DND-41 (cell line): Measurements from ENCODE around the gene IFT122.

ENCODE experiments used
- ATAC-seq: fragments of 200-7000 bp; cut with Tn5 transposase; 3 replicates; pipeline ENCODE4 v1.9.1; 2021; ENCODE audit warnings: low read depth; ENCODE audit not compliant: insufficient read depth
- DNase-seq: peaks from one replicate; pipeline ENCODE4 v3.0.0-alpha.2; 2020
- H2AFZ ChIP-seq: 2 replicates; pipeline ENCODE4 v1.6.0; 2012; ENCODE audit warnings: low read depth, low read length
- H3K27ac ChIP-seq: 2 replicates; pipeline ENCODE4 v1.5.1; 2012; ENCODE audit warnings: low read length, inconsistent platforms
- H3K27me3 ChIP-seq: fragments of 200-600 bp; sonication (generic); 2 replicates; pipeline ENCODE4 v1.6.0; 2012; ENCODE audit warnings: low read length, mild to moderate bottlenecking, inconsistent platforms; ENCODE audit not compliant: insufficient read depth, poor library complexity
- H3K36me3 ChIP-seq: 2 replicates; pipeline ENCODE4 v1.5.1; 2012; ENCODE audit warnings: low read length, inconsistent platforms; ENCODE audit not compliant: insufficient read depth
- H3K4me1 ChIP-seq: 2 replicates; pipeline ENCODE4 v1.5.1; 2012; ENCODE audit warnings: mild to moderate bottlenecking, low read length; ENCODE audit not compliant: insufficient read depth
- H3K4me2 ChIP-seq: 2 replicates; pipeline ENCODE4 v1.6.0; 2012; ENCODE audit warnings: mild to moderate bottlenecking, moderate library complexity, low read length, inconsistent platforms; ENCODE audit not compliant: insufficient read depth
- H3K4me3 ChIP-seq, 2 experiments: fragments of 200-600 bp in 1 of 2; shearing (Covaris generic) in 1 of 2; 2 replicates each; pipeline ENCODE4 v1.5.1; 2012 to 2016; ENCODE audit warnings: inconsistent platforms in 2 of 2, low read length in 2 of 2, mild to moderate bottlenecking in 2 of 2, low read depth in 1 of 2, moderate library complexity in 1 of 2
- H3K79me2 ChIP-seq: 2 replicates; pipeline ENCODE4 v1.6.0; 2012; ENCODE audit warnings: low read length, inconsistent platforms; ENCODE audit not compliant: insufficient read depth
- H3K9ac ChIP-seq: 2 replicates; pipeline ENCODE4 v1.6.0; 2012; ENCODE audit warnings: low read depth, mild to moderate bottlenecking, inconsistent platforms, low read length, moderate library complexity
- H3K9me3 ChIP-seq: 2 replicates; pipeline ENCODE4 v1.5.1; 2012; ENCODE audit warnings: low read length, moderate library complexity, mild to moderate bottlenecking, inconsistent platforms; ENCODE audit not compliant: insufficient read depth, severe bottlenecking
- H4K20me1 ChIP-seq: 2 replicates; pipeline ENCODE4 v1.6.0; 2012; ENCODE audit warnings: low read length; ENCODE audit not compliant: insufficient read depth
- EZH2 ChIP-seq: IDR thresholded peaks from 3 replicates; pipeline ENCODE4 v1.6.1; 2012; ENCODE audit warnings: borderline replicate concordance, low read depth, mild to moderate bottlenecking, moderate library complexity, low read length, inconsistent platforms; ENCODE audit not compliant: severe bottlenecking
- TF ChIP-seq, protein P1 (sequence below): IDR thresholded peaks from 2 replicates; pipeline ENCODE4 v1.5.1; 2012; ENCODE audit warnings: borderline replicate concordance, low read length, moderate library complexity, mild to moderate bottlenecking; ENCODE audit not compliant: poor library complexity, severe bottlenecking; ENCODE audit errors: extremely low read depth

The IFT122 gene

DNA sequence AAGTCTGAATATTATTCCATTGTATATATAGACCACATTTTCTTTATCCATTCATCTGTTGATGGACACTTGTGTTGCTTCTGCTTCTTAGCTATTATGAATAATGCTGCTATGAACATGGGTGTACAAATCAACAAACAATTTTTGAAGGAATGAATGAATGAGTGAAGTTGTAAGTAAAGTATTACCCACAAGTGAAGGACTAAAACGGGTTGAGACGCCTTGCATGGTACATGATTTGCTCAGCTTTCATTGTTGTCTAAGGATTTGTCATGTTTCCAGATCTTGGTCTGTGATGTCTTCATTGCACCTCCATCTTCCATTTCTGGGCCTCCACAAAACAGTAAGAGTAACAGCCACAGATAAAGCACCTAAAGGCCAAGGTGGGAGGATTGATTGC is 20.5 kb downstream of the IFT122 start:
- Histone ChIP-seq H3K27ac (no peak overlapping the region), H3K79me2 (no peaks in the 10 kb centered on the region), H3K4me3 (no peak overlapping the region), H3K36me3 (peaks cover 36% of the 10 kb centered on the region; the same call in 1 of the 2 replicates), H3K9me3 (no peaks in the 10 kb centered on the region), H2AFZ (no peak overlapping the region), H4K20me1 (no peaks in the 10 kb centered on the region), H3K4me1 (no peaks in the 10 kb centered on the region), H3K27me3 (no peaks in the 10 kb centered on the region), H3K4me2 (no peak overlapping the region), H3K9ac (no peak overlapping the region)
- no peak for TF ChIP-seq EZH2
- TF ChIP-seq, protein P1, sequence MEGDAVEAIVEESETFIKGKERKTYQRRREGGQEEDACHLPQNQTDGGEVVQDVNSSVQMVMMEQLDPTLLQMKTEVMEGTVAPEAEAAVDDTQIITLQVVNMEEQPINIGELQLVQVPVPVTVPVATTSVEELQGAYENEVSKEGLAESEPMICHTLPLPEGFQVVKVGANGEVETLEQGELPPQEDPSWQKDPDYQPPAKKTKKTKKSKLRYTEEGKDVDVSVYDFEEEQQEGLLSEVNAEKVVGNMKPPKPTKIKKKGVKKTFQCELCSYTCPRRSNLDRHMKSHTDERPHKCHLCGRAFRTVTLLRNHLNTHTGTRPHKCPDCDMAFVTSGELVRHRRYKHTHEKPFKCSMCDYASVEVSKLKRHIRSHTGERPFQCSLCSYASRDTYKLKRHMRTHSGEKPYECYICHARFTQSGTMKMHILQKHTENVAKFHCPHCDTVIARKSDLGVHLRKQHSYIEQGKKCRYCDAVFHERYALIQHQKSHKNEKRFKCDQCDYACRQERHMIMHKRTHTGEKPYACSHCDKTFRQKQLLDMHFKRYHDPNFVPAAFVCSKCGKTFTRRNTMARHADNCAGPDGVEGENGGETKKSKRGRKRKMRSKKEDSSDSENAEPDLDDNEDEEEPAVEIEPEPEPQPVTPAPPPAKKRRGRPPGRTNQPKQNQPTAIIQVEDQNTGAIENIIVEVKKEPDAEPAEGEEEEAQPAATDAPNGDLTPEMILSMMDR = no peak
- ATAC-seq (no peak), DNase-seq (no peak)

DNA sequence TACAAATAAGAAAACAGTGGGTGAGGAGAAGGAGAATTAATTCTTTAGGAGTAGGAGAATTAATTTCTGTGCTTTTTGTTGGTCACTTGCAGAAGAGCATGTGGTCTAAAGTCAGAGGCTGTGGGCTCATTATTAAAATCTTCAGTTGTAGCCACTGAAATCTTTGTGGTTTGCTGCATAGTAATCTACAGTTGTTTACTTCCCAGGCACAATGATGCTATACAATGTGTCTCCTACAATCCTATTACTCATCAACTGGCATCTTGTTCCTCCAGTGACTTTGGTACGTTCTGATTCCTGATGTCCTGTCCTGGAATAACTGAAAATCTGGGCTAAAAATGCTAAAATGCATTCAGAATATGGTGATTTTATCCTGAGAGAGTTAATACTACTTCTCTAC is 21.0 kb downstream of the IFT122 start:
- Histone ChIP-seq H3K4me3 (no peak overlapping the region), H3K27me3 (no peaks in the 10 kb centered on the region), H3K9ac (no peak overlapping the region), H3K36me3 (peaks cover 32% of the 10 kb centered on the region; the same call in 1 of the 2 replicates), H3K4me2 (no peak overlapping the region), H3K9me3 (no peaks in the 10 kb centered on the region), H3K79me2 (no peaks in the 10 kb centered on the region), H4K20me1 (no peaks in the 10 kb centered on the region), H3K4me1 (no peaks in the 10 kb centered on the region), H2AFZ (no peak overlapping the region), H3K27ac (no peak overlapping the region)
- TF ChIP-seq EZH2 = no peak
- TF ChIP-seq, protein P1 = no peak
- no peak for ATAC-seq
- DNase-seq = no peak

DNA sequence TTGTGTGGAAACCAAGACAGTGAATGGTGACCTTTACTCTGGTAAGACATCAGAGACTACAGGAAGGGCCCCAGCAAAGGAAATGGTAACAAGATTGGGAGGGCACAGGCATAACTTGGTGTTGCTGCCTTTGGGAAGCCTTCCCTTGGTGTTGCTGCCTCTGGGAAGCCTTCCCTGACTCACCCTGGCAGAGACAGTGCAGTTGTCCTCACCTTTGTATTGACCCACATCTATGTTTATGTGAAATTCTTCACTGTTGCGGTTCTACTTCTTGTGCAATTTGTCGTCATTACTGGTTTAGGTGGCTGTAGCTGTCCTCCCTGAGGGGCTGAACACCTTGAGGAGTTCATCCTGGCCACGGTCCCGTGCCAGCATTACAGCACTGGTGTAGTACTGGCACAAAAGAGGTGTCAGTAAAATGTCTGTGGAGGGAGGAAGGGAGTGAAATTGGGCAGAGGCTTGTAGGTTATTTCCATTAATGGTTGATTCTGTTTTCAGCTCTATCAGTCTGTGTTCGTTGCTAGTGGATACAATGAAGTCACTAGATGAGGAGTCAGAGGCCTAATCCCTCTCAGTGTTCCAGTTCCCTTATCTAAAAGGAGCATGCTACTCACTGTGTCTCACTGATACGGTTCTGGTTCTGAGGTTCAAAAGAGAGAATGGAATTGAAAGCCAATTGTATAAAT is 21.6 kb downstream of the IFT122 start:
- Histone ChIP-seq H3K79me2 (no peaks in the 10 kb centered on the region), H3K27me3 (no peaks in the 10 kb centered on the region), H3K9me3 (no peaks in the 10 kb centered on the region), H3K4me3 (no peak overlapping the region), H2AFZ (no peak overlapping the region), H3K4me2 (no peak overlapping the region), H4K20me1 (no peaks in the 10 kb centered on the region), H3K4me1 (no peaks in the 10 kb centered on the region), H3K9ac (no peak overlapping the region), H3K36me3 (peaks cover 29% of the 10 kb centered on the region; the same call in 1 of the 2 replicates), H3K27ac (no peak overlapping the region)
- no peak for TF ChIP-seq EZH2
- TF ChIP-seq, protein P1 = no peak
- DNase-seq (no peak), ATAC-seq (no peak)
